Breast epithelium (tissue), 4 donors: Measurements from ENCODE around the gene DDX4. TPM values are rescaled to one million over a fixed set of nuclear protein-coding genes. Genes with fewer than 3 reads are reported as not detected.
"Not testable (repeated sequence)": the region's sequence is repeated elsewhere in the genome, so short reads cannot be mapped to it uniquely, and the experiment has no call there.

Experiments
- DNase-seq, 2 donors: peaks; one replicate each; pipeline ENCODE4 v3.0.0-alpha.2; 2019; ENCODE audit warnings: low spot score in 2 of 2
- H3K27ac ChIP-seq, 2 donors: fragments of 200-600 bp; sonication (generic) in 1 of 2; one replicate each; pipeline ENCODE4 v1.5.1; 2016 to 2019; ENCODE audit warnings: mild to moderate bottlenecking in 1 of 2
- H3K27me3 ChIP-seq, 2 donors: fragments of 200-600 bp; sonication (generic) in 1 of 2; one replicate each; pipeline versions ENCODE4 v1.5.1 to v1.6.0; 2017 to 2019; ENCODE audit warnings: control low read depth in 1 of 2, mild to moderate bottlenecking in 1 of 2
- H3K36me3 ChIP-seq: fragments of 200-600 bp; one replicate; pipeline ENCODE4 v1.5.1; 2019
- H3K4me1 ChIP-seq, 2 donors: fragments of 200-600 bp; sonication (generic); one replicate each; pipeline ENCODE4 v1.5.1; 2016 to 2019; ENCODE audit warnings: control low read depth in 1 of 2
- H3K4me3 ChIP-seq, 3 donors: fragments of 200-600 bp; sonication (generic); 1 replicate in 2 of 3; 2 replicates in 1 of 3; pipeline ENCODE4 v1.5.1; 2016 to 2019; ENCODE audit warnings: mild to moderate bottlenecking in 3 of 3, moderate library complexity in 2 of 3
- H3K9me3 ChIP-seq, 2 donors: fragments of 200-600 bp; sonication (generic) in 1 of 2; one replicate each; pipeline ENCODE4 v1.5.1; 2016 to 2019; ENCODE audit warnings: control low read depth in 1 of 2
- CTCF ChIP-seq, 3 donors: fragments of 450-650 bp; IDR thresholded peaks; one replicate each; pipeline ENCODE4 v1.5.1; 2016 to 2017; ENCODE audit warnings: antibody characterized with exemption in 3 of 3, mild to moderate bottlenecking in 3 of 3, moderate library complexity in 3 of 3
- POLR2A ChIP-seq: fragments of 450-650 bp; IDR thresholded peaks from one replicate; pipeline ENCODE4 v1.6.1; 2016; ENCODE audit warnings: antibody characterized with exemption, mild to moderate bottlenecking, moderate library complexity
- POLR2AphosphoS5 ChIP-seq, 3 donors: sonication (generic); formaldehyde crosslinking; IDR thresholded peaks; one replicate each; pipeline ENCODE4 v1.6.1; 2017; ENCODE audit warnings: antibody characterized with exemption in 3 of 3
- intact Hi-C: fragments of 100-400 bp; cut with DNase I; formaldehyde crosslinking; loops from one replicate; pipeline ENCODE4 v1.15.1; 2023; ENCODE audit warnings: low total_unique reads
- total RNA-seq, 3 donors: library from RNA; depleted of rRNA; stranded (reverse); fragments of >200 nt; gene quantifications; one replicate each; pipeline ENCODE4 v1.1.0, GENCODE V29; 2016

The DDX4 gene
- total RNA-seq, 3 donors from 2014 or later: not detected

DNA sequence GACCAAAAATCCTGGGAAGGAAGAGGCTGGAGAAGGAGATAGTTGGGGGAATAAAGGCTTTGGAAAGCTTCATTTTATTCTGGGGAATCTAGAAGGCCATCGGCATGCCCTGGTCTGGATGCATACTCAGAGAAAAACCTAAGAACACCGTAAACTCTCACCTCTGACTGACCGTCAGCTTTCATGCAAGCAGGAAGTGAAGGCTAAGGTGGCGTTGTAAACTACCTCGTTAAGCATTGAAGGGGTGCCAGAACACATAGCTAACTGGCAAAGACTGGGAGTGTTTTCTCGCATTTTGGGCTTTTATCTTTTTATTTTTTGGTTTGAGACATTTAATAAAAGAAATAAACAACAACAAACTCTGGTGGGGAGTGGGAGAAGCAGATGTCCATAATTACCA lies 23.1 kb upstream of the DDX4 start:
- DNase-seq: no peak
- no peaks in the 10 kb centered on the region for H3K9me3 ChIP-seq
- no peak overlapping the region for H3K27ac ChIP-seq
- intact Hi-C loops: no loop called here
- no peak overlapping the region for H3K4me3 ChIP-seq
- H3K36me3 ChIP-seq: no peaks in the 10 kb centered on the region
- TF ChIP-seq CTCF (IDR thresholded peaks at IDR 0.05) (no peak), POLR2AphosphoS5 (IDR thresholded peaks at IDR 0.05) (no peak), POLR2A (no peak)
- no peaks in the 10 kb centered on the region for H3K27me3 ChIP-seq
- H3K4me1 ChIP-seq: no peaks in the 10 kb centered on the region

- intact Hi-C loops: no loop called here
- H3K27me3 ChIP-seq: no peaks in the 10 kb centered on the region
- no peak for DNase-seq
- no peaks in the 10 kb centered on the region for H3K4me1 ChIP-seq
- no peak overlapping the region for H3K4me3 ChIP-seq
- no peak for TF ChIP-seq POLR2AphosphoS5 (IDR thresholded peaks at IDR 0.05)
- H3K9me3 ChIP-seq: no peaks in the 10 kb centered on the region
- no peak overlapping the region for H3K27ac ChIP-seq
- H3K36me3 ChIP-seq: no peaks in the 10 kb centered on the region
Observed at GRCh38 chr5:55715519-55716078, 22.3 kb upstream of the DDX4 start.

GRCh38 chr5:55719026-55719425 lies 18.8 kb upstream of the DDX4 start:
- H3K4me1 ChIP-seq, H3K4me3 ChIP-seq, H3K27ac ChIP-seq, H3K9me3 ChIP-seq, intact Hi-C loops, H3K36me3 ChIP-seq, DNase-seq, H3K27me3 ChIP-seq: not testable (repeated sequence)

DNA sequence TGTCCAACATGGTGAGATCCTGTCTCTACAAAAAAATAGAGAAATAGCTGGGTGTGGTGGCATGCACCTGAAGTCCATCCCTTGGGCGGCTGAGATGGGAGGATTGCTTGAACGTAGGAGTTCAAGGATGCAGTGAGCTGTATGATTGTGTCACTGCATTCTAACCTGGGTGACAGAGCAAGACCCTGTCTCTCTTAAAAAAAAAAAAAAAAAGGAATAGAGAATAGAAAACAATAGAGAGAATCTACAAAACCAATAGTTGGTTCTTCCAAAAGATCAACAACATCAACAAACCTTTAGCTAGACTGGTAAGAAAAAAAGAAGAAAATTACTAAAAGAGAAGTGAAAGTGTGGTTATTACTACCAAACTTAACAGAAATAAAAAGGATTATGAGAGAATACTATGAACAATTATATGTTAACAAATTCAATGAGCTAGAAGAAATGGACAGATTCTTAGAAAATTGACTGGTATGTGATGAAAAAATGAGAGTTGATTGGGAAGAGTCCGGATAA lies 17.6 kb upstream of the DDX4 start:
- Histone ChIP-seq H3K4me3 (no peak overlapping the region), H3K27ac (no peak overlapping the region), H3K9me3 (no peaks in the 10 kb centered on the region), H3K4me1 (no peaks in the 10 kb centered on the region), H3K36me3 (no peaks in the 10 kb centered on the region), H3K27me3 (no peaks in the 10 kb centered on the region)
- DNase-seq: no peak
- TF ChIP-seq CTCF (IDR thresholded peaks at IDR 0.05): no peak
- no peak for TF ChIP-seq POLR2AphosphoS5 (IDR thresholded peaks at IDR 0.05)
- TF ChIP-seq POLR2A: no peak
- intact Hi-C loops: no loop called here

DNA sequence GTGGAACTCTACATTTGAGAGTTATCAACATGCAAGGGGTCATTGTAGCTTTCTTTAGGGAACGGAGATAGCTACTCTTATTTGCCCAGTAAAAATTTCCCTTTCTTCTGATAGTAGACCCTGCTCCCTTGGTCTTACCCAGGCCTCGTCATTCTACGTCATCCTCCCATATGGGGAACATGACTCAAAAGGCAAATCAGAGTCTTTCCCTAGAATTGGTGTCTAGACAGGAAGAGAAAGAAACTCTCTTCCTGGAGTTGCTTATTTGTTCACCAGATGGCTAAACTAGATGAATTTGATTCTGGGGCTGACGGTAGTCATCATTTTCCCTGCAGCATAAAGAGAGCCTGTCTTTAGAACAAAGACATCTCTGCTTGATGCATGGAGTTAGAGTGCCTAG lies 13.6 kb upstream of the DDX4 start:
- Histone ChIP-seq H3K27ac (no peak overlapping the region), H3K4me1 (no peaks in the 10 kb centered on the region), H3K9me3 (no peaks in the 10 kb centered on the region), H3K36me3 (no peaks in the 10 kb centered on the region), H3K4me3 (no peak overlapping the region), H3K27me3 (no peaks in the 10 kb centered on the region)
- intact Hi-C loops: no loop called here
- TF ChIP-seq CTCF (IDR thresholded peaks at IDR 0.05) (no peak), POLR2A (no peak), POLR2AphosphoS5 (IDR thresholded peaks at IDR 0.05) (no peak)
- no peak for DNase-seq

- Histone ChIP-seq H3K4me3 (no peak overlapping the region), H3K36me3 (no peaks in the 10 kb centered on the region), H3K27me3 (no peaks in the 10 kb centered on the region), H3K9me3 (no peaks in the 10 kb centered on the region), H3K27ac (no peak overlapping the region), H3K4me1 (no peaks in the 10 kb centered on the region)
- intact Hi-C loops: no loop called here
- DNase-seq: no peak
- TF ChIP-seq CTCF (IDR thresholded peaks at IDR 0.05): no peak
- TF ChIP-seq POLR2A: no peak
- no peak for TF ChIP-seq POLR2AphosphoS5 (IDR thresholded peaks at IDR 0.05)
Observed at GRCh38 chr5:55731848-55732247, 6.0 kb upstream of the DDX4 start.
